K562 (cell line): ENCODE measurements around the gene TMCC1. TPM values are rescaled to one million over a fixed set of nuclear protein-coding genes. Genes with fewer than 3 reads are reported as not detected.

ENCODE experiments used
- CEBPG ChIP-seq, 3 experiments: fragments of 200-800 bp in 1 of 3; sonication (Bioruptor generic) in 1 of 3; sonication (generic) in 1 of 3; formaldehyde crosslinking in 1 of 3; IDR thresholded peaks in 2 of 3; conservative IDR thresholded peaks in 1 of 3; 2 replicates each; pipeline versions ENCODE4 v1.6.1 to v1.8.0; 2016 to 2022; ENCODE audit warnings: missing compliant biosample characterization in 2 of 3, missing genetic modification characterization in 2 of 3, mild to moderate bottlenecking in 1 of 3, missing genetic modification reagents in 1 of 3
- GABPB2 ChIP-seq: fragments of 250-450 bp; sonication (Bioruptor Pico); conservative IDR thresholded peaks from 2 replicates; pipeline ENCODE4 v1.5.1; 2021; ENCODE audit warnings: mild to moderate bottlenecking
- MTA3 ChIP-seq: fragments of 450-650 bp; formaldehyde crosslinking; IDR thresholded peaks from 2 replicates; pipeline ENCODE4 v1.6.1; 2017; ENCODE audit warnings: mild to moderate bottlenecking, borderline replicate concordance
- MTF1 ChIP-seq: fragments of 250-450 bp; sonication (Bioruptor Pico); IDR thresholded peaks from 2 replicates; pipeline ENCODE4 v1.9.0; 2021; ENCODE audit warnings: moderate library complexity, mild to moderate bottlenecking, inconsistent platforms, borderline replicate concordance
- NR2C2 ChIP-seq, 2 experiments: fragments of 200-800 bp in 1 of 2; sonication (Bioruptor generic) in 1 of 2; sonication (generic) in 1 of 2; formaldehyde crosslinking in 1 of 2; IDR thresholded peaks; 2 replicates each; pipeline versions ENCODE4 v1.6.1 to v1.8.0; 2016 to 2022; ENCODE audit warnings: mild to moderate bottlenecking in 1 of 2, missing compliant biosample characterization in 1 of 2, missing genetic modification characterization in 1 of 2, missing genetic modification reagents in 1 of 2
- PHF8 ChIP-seq: fragments of 200-600 bp; sonication (generic); IDR thresholded peaks from 2 replicates; pipeline ENCODE4 v1.6.1; 2012; ENCODE audit warnings: mixed run types, mild to moderate bottlenecking, inconsistent platforms, low read length, moderate library complexity, borderline replicate concordance
- TEAD2 ChIP-seq: fragments of 450-650 bp; IDR thresholded peaks from 2 replicates; pipeline ENCODE4 v1.6.1; 2016; ENCODE audit warnings: missing genetic modification characterization, control low read depth, missing compliant biosample characterization
- ZNF165 ChIP-seq: fragments of 250-450 bp; sonication (Bioruptor Pico); IDR thresholded peaks from 2 replicates; pipeline ENCODE4 v1.4.0; 2020; ENCODE audit warnings: borderline replicate concordance
- ZNF23 ChIP-seq: fragments of 250-450 bp; sonication (Bioruptor Pico); IDR thresholded peaks from 2 replicates; pipeline ENCODE4 v1.4.0; 2020; ENCODE audit warnings: mild to moderate bottlenecking
- polyA plus RNA-seq, 8 experiments: library from polyadenylated mRNA; depleted of rRNA in 4 of 8; stranded (reverse) in 5 of 8; unstranded in 3 of 8; fragments of >200 nt; fragmentation: Nextera tagmentation in 2 of 8; fragmentation: Illumina TruSeq in 1 of 8; extraction: Ambion mirVana in 2 of 8; extraction: Trizol in 1 of 8; gene quantifications; 2 replicates each; pipeline versions ENCODE4 v1.2.1 to v1.2.3, GENCODE V29; 2011 to 2014; ENCODE audit warnings: inconsistent platforms in 1 of 8, missing spikeins in 1 of 8
- total RNA-seq, 7 experiments: library from RNA; depleted of rRNA in 6 of 7; stranded (reverse); fragments of >200 nt in 6 of 7; fragmentation: Illumina TruSeq in 2 of 7; extraction: Trizol in 2 of 7; gene quantifications; 2 replicates each; pipeline versions ENCODE4 v1.2.1 to v1.2.3, GENCODE V29; 2011 to 2021; ENCODE audit warnings: low replicate concordance in 1 of 7
- TF ChIP-seq, protein P1 (sequence below): fragments of 450-650 bp; IDR thresholded peaks from 2 replicates; pipeline ENCODE4 v1.6.1; 2016; ENCODE audit warnings: missing biosample characterization, missing genetic modification characterization
- TF ChIP-seq, protein P2 (sequence below): fragments of 250-450 bp; sonication (Bioruptor Pico); IDR thresholded peaks from 2 replicates; pipeline ENCODE4 v1.9.0; 2021; ENCODE audit warnings: mild to moderate bottlenecking, inconsistent platforms
- TF ChIP-seq, protein P3 (sequence below), 2 experiments: fragments of 450-650 bp in 1 of 2; sonication (generic) in 1 of 2; formaldehyde crosslinking in 1 of 2; IDR thresholded peaks in 1 of 2; conservative IDR thresholded peaks in 1 of 2; 2 replicates each; pipeline versions ENCODE4 v1.6.1 to v1.8.1; 2016 to 2023; ENCODE audit warnings: mild to moderate bottlenecking in 2 of 2, moderate library complexity in 2 of 2, inconsistent platforms in 1 of 2, missing genetic modification reagents in 1 of 2
- TF ChIP-seq, protein P4 (sequence below): sonication (generic); formaldehyde crosslinking; IDR thresholded peaks from 2 replicates; pipeline ENCODE4 v1.9.0; 2022; ENCODE audit warnings: mild to moderate bottlenecking, missing genetic modification reagents
- TF ChIP-seq, protein P5 (sequence below): sonication (generic); formaldehyde crosslinking; IDR thresholded peaks from 2 replicates; pipeline ENCODE4 v1.8.1; 2023; ENCODE audit warnings: mild to moderate bottlenecking, missing genetic modification reagents, moderate library complexity
- TF ChIP-seq, protein P6 (sequence below): fragments of 450-650 bp; IDR thresholded peaks from 2 replicates; pipeline ENCODE4 v1.6.1; 2017; ENCODE audit warnings: antibody characterized with exemption, mild to moderate bottlenecking

The TMCC1 gene
- total and polyA plus RNA-seq, 9 of the 15 experiments (the other 6 are each of a cell fraction or from before 2014, with no cell fraction given): 0.89 to 8.7 (median 4.0) TPM

DNA sequence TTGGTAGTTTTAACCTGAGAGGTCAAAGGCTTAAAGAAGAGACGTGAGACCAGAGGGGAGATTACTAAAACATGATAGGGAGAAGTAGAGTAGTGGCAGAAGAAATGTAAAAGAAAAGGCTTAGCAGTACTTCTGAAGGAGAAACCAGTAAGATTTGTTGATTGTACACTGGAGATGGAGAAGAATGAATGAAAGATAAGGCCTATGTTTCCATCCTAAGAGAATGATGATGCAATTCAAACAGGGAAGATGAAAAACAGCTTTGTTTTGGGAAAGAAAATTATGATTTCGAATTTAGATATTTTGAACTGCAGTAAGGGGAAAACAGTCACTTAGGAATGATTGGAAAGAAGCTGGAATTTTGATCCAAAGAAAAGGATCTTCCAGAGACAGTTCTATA lies 189.6 kb downstream of the TMCC1 start (continued):
- TF ChIP-seq, protein P1, sequence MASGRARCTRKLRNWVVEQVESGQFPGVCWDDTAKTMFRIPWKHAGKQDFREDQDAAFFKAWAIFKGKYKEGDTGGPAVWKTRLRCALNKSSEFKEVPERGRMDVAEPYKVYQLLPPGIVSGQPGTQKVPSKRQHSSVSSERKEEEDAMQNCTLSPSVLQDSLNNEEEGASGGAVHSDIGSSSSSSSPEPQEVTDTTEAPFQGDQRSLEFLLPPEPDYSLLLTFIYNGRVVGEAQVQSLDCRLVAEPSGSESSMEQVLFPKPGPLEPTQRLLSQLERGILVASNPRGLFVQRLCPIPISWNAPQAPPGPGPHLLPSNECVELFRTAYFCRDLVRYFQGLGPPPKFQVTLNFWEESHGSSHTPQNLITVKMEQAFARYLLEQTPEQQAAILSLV (tag): 0 out of 2 replicates have a peak, but pooled peaks have one; percentile 53
- TF ChIP-seq, protein P2, sequence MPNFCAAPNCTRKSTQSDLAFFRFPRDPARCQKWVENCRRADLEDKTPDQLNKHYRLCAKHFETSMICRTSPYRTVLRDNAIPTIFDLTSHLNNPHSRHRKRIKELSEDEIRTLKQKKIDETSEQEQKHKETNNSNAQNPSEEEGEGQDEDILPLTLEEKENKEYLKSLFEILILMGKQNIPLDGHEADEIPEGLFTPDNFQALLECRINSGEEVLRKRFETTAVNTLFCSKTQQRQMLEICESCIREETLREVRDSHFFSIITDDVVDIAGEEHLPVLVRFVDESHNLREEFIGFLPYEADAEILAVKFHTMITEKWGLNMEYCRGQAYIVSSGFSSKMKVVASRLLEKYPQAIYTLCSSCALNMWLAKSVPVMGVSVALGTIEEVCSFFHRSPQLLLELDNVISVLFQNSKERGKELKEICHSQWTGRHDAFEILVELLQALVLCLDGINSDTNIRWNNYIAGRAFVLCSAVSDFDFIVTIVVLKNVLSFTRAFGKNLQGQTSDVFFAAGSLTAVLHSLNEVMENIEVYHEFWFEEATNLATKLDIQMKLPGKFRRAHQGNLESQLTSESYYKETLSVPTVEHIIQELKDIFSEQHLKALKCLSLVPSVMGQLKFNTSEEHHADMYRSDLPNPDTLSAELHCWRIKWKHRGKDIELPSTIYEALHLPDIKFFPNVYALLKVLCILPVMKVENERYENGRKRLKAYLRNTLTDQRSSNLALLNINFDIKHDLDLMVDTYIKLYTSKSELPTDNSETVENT (CRISPR knock-in tag): no peak
- no peak for TF ChIP-seq TEAD2 (tag)
- no peak for TF ChIP-seq MTA3
- TF ChIP-seq GABPB2 (CRISPR knock-in tag): no peak
- TF ChIP-seq, protein P3, sequence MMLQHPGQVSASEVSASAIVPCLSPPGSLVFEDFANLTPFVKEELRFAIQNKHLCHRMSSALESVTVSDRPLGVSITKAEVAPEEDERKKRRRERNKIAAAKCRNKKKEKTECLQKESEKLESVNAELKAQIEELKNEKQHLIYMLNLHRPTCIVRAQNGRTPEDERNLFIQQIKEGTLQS (IDR thresholded peaks at IDR 0.05): peak; percentile 96
- TF ChIP-seq, protein P3 (CRISPR knock-in tag; conservative IDR thresholded peaks at IDR 0.05): no peak
- TF ChIP-seq, protein P4, sequence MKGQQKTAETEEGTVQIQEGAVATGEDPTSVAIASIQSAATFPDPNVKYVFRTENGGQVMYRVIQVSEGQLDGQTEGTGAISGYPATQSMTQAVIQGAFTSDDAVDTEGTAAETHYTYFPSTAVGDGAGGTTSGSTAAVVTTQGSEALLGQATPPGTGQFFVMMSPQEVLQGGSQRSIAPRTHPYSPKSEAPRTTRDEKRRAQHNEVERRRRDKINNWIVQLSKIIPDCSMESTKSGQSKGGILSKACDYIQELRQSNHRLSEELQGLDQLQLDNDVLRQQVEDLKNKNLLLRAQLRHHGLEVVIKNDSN (CRISPR knock-in tag): no peak
- TF ChIP-seq ZNF165 (CRISPR knock-in tag): no peak
- TF ChIP-seq PHF8: no peak
- TF ChIP-seq, protein P5, sequence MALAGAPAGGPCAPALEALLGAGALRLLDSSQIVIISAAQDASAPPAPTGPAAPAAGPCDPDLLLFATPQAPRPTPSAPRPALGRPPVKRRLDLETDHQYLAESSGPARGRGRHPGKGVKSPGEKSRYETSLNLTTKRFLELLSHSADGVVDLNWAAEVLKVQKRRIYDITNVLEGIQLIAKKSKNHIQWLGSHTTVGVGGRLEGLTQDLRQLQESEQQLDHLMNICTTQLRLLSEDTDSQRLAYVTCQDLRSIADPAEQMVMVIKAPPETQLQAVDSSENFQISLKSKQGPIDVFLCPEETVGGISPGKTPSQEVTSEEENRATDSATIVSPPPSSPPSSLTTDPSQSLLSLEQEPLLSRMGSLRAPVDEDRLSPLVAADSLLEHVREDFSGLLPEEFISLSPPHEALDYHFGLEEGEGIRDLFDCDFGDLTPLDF: no peak
- peak; percentile 62 for TF ChIP-seq CEBPG (CRISPR knock-in tag; IDR thresholded peaks at IDR 0.05)
- peak; percentile 89 to 92 for TF ChIP-seq CEBPG (tag; conservative IDR thresholded peaks at IDR 0.05 in 1 of 2, IDR thresholded peaks at IDR 0.05 in 1 of 2)
- no peak for TF ChIP-seq MTF1 (CRISPR knock-in tag)
- no peak for TF ChIP-seq ZNF23
- TF ChIP-seq NR2C2 (CRISPR knock-in tag; IDR thresholded peaks at IDR 0.05): no peak
- TF ChIP-seq NR2C2 (tag; IDR thresholded peaks at IDR 0.05): peak; percentile 42; the same call in 1 of the 2 replicates
- TF ChIP-seq, protein P6, sequence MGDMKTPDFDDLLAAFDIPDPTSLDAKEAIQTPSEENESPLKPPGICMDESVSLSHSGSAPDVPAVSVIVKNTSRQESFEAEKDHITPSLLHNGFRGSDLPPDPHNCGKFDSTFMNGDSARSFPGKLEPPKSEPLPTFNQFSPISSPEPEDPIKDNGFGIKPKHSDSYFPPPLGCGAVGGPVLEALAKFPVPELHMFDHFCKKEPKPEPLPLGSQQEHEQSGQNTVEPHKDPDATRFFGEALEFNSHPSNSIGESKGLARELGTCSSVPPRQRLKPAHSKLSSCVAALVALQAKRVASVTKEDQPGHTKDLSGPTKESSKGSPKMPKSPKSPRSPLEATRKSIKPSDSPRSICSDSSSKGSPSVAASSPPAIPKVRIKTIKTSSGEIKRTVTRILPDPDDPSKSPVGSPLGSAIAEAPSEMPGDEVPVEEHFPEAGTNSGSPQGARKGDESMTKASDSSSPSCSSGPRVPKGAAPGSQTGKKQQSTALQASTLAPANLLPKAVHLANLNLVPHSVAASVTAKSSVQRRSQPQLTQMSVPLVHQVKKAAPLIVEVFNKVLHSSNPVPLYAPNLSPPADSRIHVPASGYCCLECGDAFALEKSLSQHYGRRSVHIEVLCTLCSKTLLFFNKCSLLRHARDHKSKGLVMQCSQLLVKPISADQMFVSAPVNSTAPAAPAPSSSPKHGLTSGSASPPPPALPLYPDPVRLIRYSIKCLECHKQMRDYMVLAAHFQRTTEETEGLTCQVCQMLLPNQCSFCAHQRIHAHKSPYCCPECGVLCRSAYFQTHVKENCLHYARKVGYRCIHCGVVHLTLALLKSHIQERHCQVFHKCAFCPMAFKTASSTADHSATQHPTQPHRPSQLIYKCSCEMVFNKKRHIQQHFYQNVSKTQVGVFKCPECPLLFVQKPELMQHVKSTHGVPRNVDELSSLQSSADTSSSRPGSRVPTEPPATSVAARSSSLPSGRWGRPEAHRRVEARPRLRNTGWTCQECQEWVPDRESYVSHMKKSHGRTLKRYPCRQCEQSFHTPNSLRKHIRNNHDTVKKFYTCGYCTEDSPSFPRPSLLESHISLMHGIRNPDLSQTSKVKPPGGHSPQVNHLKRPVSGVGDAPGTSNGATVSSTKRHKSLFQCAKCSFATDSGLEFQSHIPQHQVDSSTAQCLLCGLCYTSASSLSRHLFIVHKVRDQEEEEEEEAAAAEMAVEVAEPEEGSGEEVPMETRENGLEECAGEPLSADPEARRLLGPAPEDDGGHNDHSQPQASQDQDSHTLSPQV: no peak
